GOT3 (cell line): ENCODE data around the gene CYP4F22.
"Not testable (repeated sequence)": the region's sequence is repeated elsewhere in the genome, so short reads cannot be mapped to it uniquely, and the experiment has no call there.

Experiments used
- DNase-seq: peaks from one replicate; lab custom pipeline; 2025; ENCODE audit warnings: mixed read lengths; lab: John Stamatoyannopoulos, UW

CYP4F22 gene

DNA sequence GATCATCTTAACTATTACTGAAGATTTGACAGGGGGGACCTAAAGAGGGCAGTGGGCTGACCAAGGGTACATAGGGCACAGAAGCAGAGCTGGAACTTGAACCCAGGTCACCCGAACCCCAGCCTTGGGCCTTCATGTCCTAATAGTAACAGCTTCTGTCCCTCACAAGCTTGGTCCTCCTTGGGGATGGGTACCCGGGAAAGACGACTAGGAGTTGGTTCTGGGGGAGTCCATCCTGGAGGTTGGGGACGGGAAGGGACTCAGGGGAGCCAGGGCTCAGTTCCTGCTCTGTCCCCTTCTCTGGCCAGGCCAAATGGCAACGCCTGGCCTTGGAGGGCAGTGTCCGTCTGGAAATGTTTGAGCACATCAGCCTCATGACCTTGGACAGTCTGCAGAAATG is 67.1 kb downstream of the CYP4F22 start:
- DNase-seq = no peak

DNA sequence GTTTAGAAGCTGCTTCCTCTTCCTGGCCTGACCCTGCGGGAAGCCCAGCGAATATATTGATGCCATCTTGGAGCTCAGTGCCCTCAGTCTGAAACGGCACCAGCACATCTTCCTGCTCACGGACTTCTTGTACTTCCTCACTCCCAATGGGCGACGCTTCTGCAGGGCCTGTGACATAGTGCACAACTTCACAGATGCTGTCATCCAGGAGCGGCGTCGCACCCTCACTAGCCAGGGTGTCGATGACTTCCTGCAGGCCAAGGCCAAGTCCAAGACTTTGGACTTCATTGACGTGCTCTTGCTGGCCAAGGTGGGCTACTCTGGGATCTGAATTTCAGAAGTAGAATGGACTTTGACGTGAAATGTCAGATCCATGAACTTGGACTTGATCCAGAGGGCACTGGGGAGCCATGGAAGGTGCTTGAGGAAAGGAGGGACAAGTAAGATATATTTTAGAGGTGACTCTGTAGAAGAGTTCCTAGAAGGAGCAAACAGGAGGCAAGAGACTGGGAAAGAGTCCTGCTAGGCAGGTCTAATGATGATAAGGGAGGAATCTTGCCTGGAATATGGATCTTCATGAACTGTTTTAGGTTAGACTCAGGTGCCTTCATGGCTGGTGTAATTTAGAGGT is 68.3 kb downstream of the CYP4F22 start:
- DNase-seq = no peak

GRCh38 chr19:15577184-15577771 is 69.0 kb downstream of the CYP4F22 start:
- DNase-seq = no peak

GRCh38 chr19:15583346-15583745 is 75.0 kb downstream of the CYP4F22 start:
- DNase-seq = no peak

DNA sequence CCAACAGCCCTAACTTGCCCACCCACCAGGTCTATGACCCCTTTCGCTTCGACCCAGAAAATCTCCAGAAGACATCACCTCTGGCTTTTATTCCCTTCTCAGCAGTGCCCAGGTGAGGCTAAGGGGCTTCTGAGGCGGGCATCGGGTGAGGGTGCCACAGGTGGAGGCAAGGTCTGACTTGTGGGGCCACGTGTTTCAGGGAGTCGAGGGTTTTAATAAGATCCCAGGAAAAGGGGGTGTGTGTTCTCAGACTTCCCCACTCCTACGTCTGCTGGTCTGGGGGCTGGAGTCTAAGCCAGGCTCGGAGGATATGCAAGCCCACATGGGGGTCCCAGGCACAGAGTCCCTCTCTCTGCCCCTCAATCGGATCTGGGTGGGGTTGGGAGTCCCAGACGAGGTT is 75.8 kb downstream of the CYP4F22 start:
- DNase-seq = no peak

GRCh38 chr19:15584541-15585115 is 76.3 kb downstream of the CYP4F22 start:
- DNase-seq = no peak

DNA sequence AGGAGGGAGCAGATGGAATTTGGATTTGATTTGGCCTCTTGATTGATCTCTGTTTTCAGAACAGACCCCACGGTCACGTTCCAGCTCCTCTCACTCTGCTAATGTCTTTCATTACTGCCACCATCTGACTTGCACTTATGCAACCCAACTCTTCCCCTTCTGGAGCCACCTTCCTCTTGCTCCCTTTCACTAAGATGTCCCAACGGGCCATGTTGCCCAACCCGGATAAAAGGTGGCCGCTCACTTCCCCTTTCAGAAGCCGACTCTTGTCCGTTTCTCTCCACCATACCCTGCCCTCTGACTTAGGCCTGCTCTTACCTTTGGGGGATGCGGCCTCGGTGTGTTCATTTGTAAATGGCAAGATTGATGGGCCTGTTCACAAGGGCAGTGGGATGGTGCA is 79.3 kb downstream of the CYP4F22 start:
- no peak for DNase-seq

- DNase-seq = no peak
Measured at GRCh38 chr19:15588265-15588664, 79.9 kb downstream of the CYP4F22 start.

GRCh38 chr19:15589760-15590451 is 81.6 kb downstream of the CYP4F22 start:
- no peak for DNase-seq

DNA sequence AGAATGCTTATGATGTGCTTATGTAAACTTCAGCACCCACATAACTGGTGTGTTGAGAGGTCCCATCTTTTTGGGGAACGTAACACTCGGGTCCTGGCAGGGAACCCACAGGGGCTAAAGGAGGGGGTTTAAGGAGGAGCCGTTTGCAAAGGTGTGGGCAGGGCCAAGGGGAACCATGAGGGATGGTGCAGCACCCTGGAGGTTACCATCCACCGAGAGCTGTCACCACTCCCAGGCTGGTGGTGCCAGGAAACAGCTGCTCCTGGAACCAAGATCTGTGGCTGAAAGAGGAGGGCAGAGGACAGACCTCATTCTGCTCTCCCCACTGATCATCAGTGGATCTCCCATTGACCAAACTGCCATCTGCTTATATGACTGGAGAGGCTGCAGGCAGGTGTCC is 83.5 kb downstream of the CYP4F22 start:
- no peak for DNase-seq

DNA sequence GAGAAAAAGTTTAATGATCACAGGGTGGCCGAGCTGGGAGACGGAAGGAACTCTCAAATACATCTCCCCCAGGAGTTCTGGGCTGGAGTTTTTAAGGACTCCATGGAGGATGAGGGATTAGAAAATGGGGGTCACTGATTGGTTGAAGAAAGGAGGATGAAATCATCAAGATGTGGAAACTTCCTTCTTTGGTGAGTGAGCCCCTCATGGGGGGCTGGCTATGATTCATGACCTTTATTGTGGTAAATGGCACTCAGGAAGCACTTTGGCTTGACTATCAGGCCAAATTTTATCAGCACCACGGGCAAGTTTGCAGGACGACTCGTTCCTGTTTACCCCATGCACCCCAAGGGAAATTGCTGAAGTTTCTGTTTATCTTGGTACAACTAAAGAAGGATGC is 84.2 kb downstream of the CYP4F22 start:
- not testable (repeated sequence) for DNase-seq

DNA sequence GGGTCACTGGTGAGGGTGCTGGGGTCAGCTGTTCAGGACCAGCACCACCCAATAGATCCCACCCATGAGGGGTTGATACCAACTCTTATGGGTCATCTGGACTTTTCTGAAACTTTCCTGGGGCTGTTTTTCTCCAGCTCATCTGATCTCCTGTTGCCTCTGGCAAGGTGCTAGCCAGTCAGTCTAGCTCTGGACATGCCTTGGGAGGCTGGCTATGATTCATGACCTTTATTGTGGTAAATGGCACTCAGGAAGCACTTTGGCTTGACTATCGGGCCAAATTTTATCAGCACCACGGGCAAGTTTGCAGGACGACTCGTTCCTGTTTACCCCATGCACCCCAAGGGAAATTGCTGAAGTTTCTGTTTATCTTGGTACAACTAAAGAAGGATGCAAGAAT is 85.4 kb downstream of the CYP4F22 start:
- DNase-seq = not testable (repeated sequence)

DNA sequence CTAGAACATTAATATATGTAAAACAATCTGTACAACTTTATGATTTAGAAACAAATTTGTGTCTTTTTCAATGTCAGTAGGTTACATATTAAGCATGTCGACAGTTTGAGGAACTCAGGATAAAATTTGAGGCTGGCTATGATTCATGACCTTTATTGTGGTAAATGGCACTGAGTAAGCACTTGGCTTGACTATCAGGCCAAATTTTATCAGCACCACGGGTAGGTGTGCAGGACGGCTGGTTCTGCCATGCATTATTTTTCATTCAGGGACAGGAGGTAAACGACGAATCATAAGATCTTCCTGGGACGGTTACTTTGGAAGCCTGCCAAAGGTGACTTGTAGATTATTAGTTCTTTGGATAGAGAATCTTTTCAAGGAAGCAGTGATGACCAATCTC is 86.7 kb downstream of the CYP4F22 start:
- no peak for DNase-seq
